Uterus (tissue), 4 donors: ENCODE results near the gene DVL1. TPM values are rescaled to one million over a fixed set of nuclear protein-coding genes. Genes with fewer than 3 reads are reported as not detected.
A peak's percentile ranks its signal among the peaks of the same experiment; 100 is the strongest.

Experiments
- DNase-seq, 2 donors: peaks; one replicate each; pipeline ENCODE4 v3.0.0-alpha.2; 2019 to 2020
- H3K27ac ChIP-seq, 2 donors: fragments of 200-600 bp; sonication (generic); 1 replicate in 1 of 2; 2 replicates in 1 of 2; pipeline ENCODE4 v1.5.1; 2016 to 2018
- H3K27me3 ChIP-seq, 2 donors: fragments of 200-600 bp; sonication (generic); one replicate each; pipeline ENCODE4 v1.5.1; 2018 to 2019; ENCODE audit warnings: control low read depth in 1 of 2
- H3K36me3 ChIP-seq, 2 donors: fragments of 200-600 bp; sonication (generic); one replicate each; pipeline ENCODE4 v1.5.1; 2019; ENCODE audit warnings: control low read depth in 1 of 2
- H3K4me1 ChIP-seq, 2 donors: fragments of 200-600 bp; sonication (generic); one replicate each; pipeline ENCODE4 v1.5.1; 2018 to 2019; ENCODE audit warnings: control low read depth in 1 of 2
- H3K4me3 ChIP-seq, 2 donors: fragments of 200-600 bp; sonication (generic); 1 replicate in 1 of 2; 2 replicates in 1 of 2; pipeline ENCODE4 v1.5.1; 2018 to 2019; ENCODE audit warnings: mild to moderate bottlenecking in 1 of 2
- H3K9me3 ChIP-seq, 2 donors: fragments of 200-600 bp; sonication (generic); one replicate each; pipeline ENCODE4 v1.5.1; 2019; ENCODE audit warnings: control low read depth in 1 of 2
- CTCF ChIP-seq, 4 experiments: fragments of 200-600 bp in 2 of 4; fragments of 450-650 bp in 2 of 4; sonication (generic) in 2 of 4; IDR thresholded peaks; one replicate each; pipeline ENCODE4 v1.5.1; 2016 to 2019; ENCODE audit warnings: antibody characterized with exemption in 4 of 4, mild to moderate bottlenecking in 2 of 4, moderate library complexity in 1 of 4
- POLR2A ChIP-seq, 2 donors: fragments of 450-650 bp; IDR thresholded peaks; one replicate each; pipeline ENCODE4 v1.6.1; 2016; ENCODE audit warnings: antibody characterized with exemption in 2 of 2, mild to moderate bottlenecking in 1 of 2, moderate library complexity in 1 of 2
- intact Hi-C: fragments of 100-400 bp; cut with DNase I; formaldehyde crosslinking; loops from one replicate; pipeline ENCODE4 v1.15.1; 2023; ENCODE audit warnings: low total_unique reads
- total RNA-seq, 4 donors: library from RNA; depleted of rRNA in 3 of 4; stranded (reverse); fragments of >200 nt in 3 of 4; gene quantifications; one replicate each; pipeline versions ENCODE4 v1.1.0 to v1.2.4, GENCODE V29; 2014 to 2023
- donor health status: DM: yes; HTN: yes; CAD: no.

The DVL1 gene
- total RNA-seq, 4 donors from 2014 or later = 35.6 to 94.5 (median 49.7) TPM

GRCh38 chr1:1356796-1357401 lies 7.7 kb upstream of the DVL1 start:
- peaks cover 5 to 24% of the 10 kb centered on the region in 2 donors for H3K4me1 ChIP-seq
- TF ChIP-seq CTCF (IDR thresholded peaks at IDR 0.05) (no peak), POLR2A (IDR thresholded peaks at IDR 0.05) (no peak)
- peak overlapping the region; percentile 68 to 70 for H3K4me3 ChIP-seq
- H3K27ac ChIP-seq = peak overlapping the region; percentile 96
- no peaks in the 10 kb centered on the region for H3K27me3 ChIP-seq
- DNase-seq = no peak
- no peaks in the 10 kb centered on the region for H3K36me3 ChIP-seq
- intact Hi-C loops = loop anchor here (10.0 kb wide), 1 partner anchor 52 kb away; the partner anchor contains the start of genes ACAP3 and PUSL1
- no peaks in the 10 kb centered on the region for H3K9me3 ChIP-seq

- TF ChIP-seq CTCF (IDR thresholded peaks at IDR 0.05) (no peak), POLR2A (IDR thresholded peaks at IDR 0.05) (no peak)
- intact Hi-C loops = loop anchor here (10.0 kb wide), 1 partner anchor 51 kb away; the partner anchor contains the start of genes ACAP3 and PUSL1
- peak overlapping the region; percentile 96 for H3K27ac ChIP-seq
- peak overlapping the region; percentile 68 to 70 for H3K4me3 ChIP-seq
- no peaks in the 10 kb centered on the region for H3K27me3 ChIP-seq
- DNase-seq = no peak
- no peaks in the 10 kb centered on the region for H3K9me3 ChIP-seq
- no peaks in the 10 kb centered on the region for H3K36me3 ChIP-seq
- H3K4me1 ChIP-seq = peaks cover 5 to 24% of the 10 kb centered on the region in 2 donors
These were observed 7.1 kb upstream of the DVL1 start for GRCh38 chr1:1356166-1356795.

- intact Hi-C loops = loop anchor here (10.0 kb wide), 1 partner anchor 51 kb away; the partner anchor contains the start of genes ACAP3 and PUSL1
- peak overlapping the region in 1 of 2 donors; percentile 35 for H3K4me3 ChIP-seq
- DNase-seq = no peak
- no peaks in the 10 kb centered on the region for H3K27me3 ChIP-seq
- peak overlapping the region; percentile 96 for H3K27ac ChIP-seq
- no peaks in the 10 kb centered on the region for H3K36me3 ChIP-seq
- H3K4me1 ChIP-seq = peaks cover 5 to 24% of the 10 kb centered on the region in 2 donors
- TF ChIP-seq CTCF (IDR thresholded peaks at IDR 0.05) (no peak), POLR2A (IDR thresholded peaks at IDR 0.05) (no peak)
- no peaks in the 10 kb centered on the region for H3K9me3 ChIP-seq
These were observed 6.2 kb upstream of the DVL1 start for GRCh38 chr1:1355416-1355815.

DNA sequence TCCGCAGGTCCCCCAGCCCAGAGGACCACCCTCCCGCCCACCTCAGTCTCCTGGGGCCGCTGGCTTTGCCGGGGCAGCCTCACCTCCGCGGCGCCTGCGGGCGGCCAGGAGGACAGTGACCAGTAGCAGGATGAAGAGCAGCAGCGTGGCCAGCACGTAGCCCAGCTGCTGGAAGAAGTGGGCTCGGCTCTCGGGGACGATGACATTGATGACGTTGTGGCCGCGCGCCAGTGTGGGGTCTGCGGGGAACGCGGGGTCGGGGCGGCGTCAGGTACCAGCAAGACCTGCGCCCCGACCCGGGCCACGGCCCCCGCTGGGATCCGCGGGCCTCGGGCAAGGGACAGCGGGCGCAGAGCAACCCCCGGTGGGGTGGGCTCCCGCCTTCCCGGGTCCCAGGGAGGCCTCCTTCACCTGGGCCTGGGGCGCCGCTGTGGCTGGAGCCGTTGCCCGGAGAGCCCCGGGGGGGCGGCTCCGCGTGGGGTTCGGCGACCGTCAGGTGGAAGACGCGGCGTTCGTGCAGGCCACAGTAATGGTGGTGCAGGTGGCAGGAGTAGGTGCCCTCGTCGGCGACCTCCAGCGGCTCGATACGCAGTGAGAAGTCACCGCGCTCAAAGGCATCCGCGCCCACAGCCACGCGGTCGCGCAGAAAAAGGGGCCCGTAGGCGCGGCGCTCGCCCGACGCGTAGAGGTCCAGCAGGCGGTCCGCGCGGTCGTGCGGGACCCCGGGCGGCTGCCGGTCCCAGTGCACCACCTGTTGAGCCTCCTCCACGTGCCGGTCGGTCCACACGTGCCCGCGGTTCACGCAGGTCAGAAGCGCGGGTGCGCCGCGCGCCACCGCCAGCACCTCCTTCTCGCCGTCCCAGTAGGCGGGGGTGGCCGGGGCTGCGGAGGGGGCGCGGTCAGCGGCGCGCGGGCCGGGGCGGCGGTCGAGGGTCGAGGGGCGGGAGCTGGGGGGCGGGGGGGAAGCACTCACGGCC lies 5.3 kb upstream of the DVL1 start:
- no peak for DNase-seq
- H3K27me3 ChIP-seq = no peaks in the 10 kb centered on the region
- H3K4me1 ChIP-seq = peaks cover 5 to 24% of the 10 kb centered on the region in 2 donors
- TF ChIP-seq POLR2A (IDR thresholded peaks at IDR 0.05) = no peak
- TF ChIP-seq CTCF (IDR thresholded peaks at IDR 0.05) = no peak
- intact Hi-C loops = loop anchor here (10.0 kb wide), 1 partner anchor 50 kb away; the partner anchor contains the start of genes ACAP3 and PUSL1
- no peak overlapping the region for H3K4me3 ChIP-seq
- peak overlapping the region; percentile 64 to 96 for H3K27ac ChIP-seq
- no peaks in the 10 kb centered on the region for H3K9me3 ChIP-seq
- no peaks in the 10 kb centered on the region for H3K36me3 ChIP-seq
